Measurements from ENCODE around the gene NLGN1. TPM values are rescaled to one million over a fixed set of nuclear protein-coding genes. Genes with fewer than 3 reads are reported as not detected.
"Not testable (repeated sequence)": the region's sequence is repeated elsewhere in the genome, so short reads cannot be mapped to it uniquely, and the experiment has no call there.

Gene NLGN1
- total and polyA plus RNA-seq, 2 experiments from 2014 or later, result 5.1 to 11.2 TPM

- Histone ChIP-seq H3K4me3 (no peak overlapping the region), H3K4me2 (no peak overlapping the region), H3K9me2 (replicated peaks; ENCODE audit: insufficient read depth) (no peaks in the 10 kb centered on the region), H3K9me3 (ENCODE audit: low read depth) (no peaks in the 10 kb centered on the region), H4K20me1 (ENCODE audit: insufficient read depth, poor library complexity, severe bottlenecking) (no peaks in the 10 kb centered on the region), H3K27me3 (no peaks in the 10 kb centered on the region), H3K4me1 (ENCODE audit: insufficient read depth) (no peaks in the 10 kb centered on the region), H3K36me3 (replicated peaks; ENCODE audit: insufficient read depth, low read depth) (no peaks in the 10 kb centered on the region), H3K79me2 (no peaks in the 10 kb centered on the region), H3K27ac (no peak overlapping the region), H2AFZ (no peak overlapping the region)
- no peak for TF ChIP-seq EZH2 (IDR thresholded peaks at IDR 0.05; ENCODE audit: borderline replicate concordance)
- TF ChIP-seq CTCF (IDR thresholded peaks at IDR 0.05; ENCODE audit: poor library complexity), result no peak
- TF ChIP-seq EZH2phosphoT487 (IDR thresholded peaks at IDR 0.05; ENCODE audit: low read depth, severe bottlenecking, unreplicated experiment), result no peak
- DNase-seq (ENCODE audit: low spot score), result no peak
- 81% methylated on average over 2 of the region's 2 CpGs for WGBS (ENCODE audit: low lambda C conversion rate, missing lambda C conversion rate)
Measured at GRCh38 chr3:174208161-174208560, 810.6 kb downstream of the NLGN1 start.

- not testable (repeated sequence) for H3K36me3 ChIP-seq (replicated peaks; ENCODE audit: insufficient read depth, low read depth); H3K79me2 ChIP-seq; H4K20me1 ChIP-seq (ENCODE audit: insufficient read depth, poor library complexity, severe bottlenecking); H2AFZ ChIP-seq; H3K9me3 ChIP-seq (ENCODE audit: low read depth); H3K4me1 ChIP-seq (ENCODE audit: insufficient read depth); H3K4me3 ChIP-seq; H3K9me2 ChIP-seq (replicated peaks; ENCODE audit: insufficient read depth); H3K27ac ChIP-seq; H3K27me3 ChIP-seq; DNase-seq (ENCODE audit: low spot score); H3K4me2 ChIP-seq
- 99% methylated on average over 15 of the region's 24 CpGs for WGBS (ENCODE audit: low lambda C conversion rate, missing lambda C conversion rate)
Measured at GRCh38 chr3:174211896-174212295, 814.4 kb downstream of the NLGN1 start.

- DNase-seq (ENCODE audit: low spot score), result no peak
- Histone ChIP-seq H3K4me3 (no peak overlapping the region), H3K9me3 (ENCODE audit: low read depth) (no peaks in the 10 kb centered on the region), H3K27ac (no peak overlapping the region), H3K4me2 (no peak overlapping the region), H3K9me2 (replicated peaks; ENCODE audit: insufficient read depth) (no peaks in the 10 kb centered on the region), H3K36me3 (replicated peaks; ENCODE audit: insufficient read depth, low read depth) (no peaks in the 10 kb centered on the region), H3K79me2 (no peaks in the 10 kb centered on the region), H2AFZ (no peak overlapping the region), H4K20me1 (ENCODE audit: insufficient read depth, poor library complexity, severe bottlenecking) (no peaks in the 10 kb centered on the region), H3K4me1 (ENCODE audit: insufficient read depth) (no peaks in the 10 kb centered on the region), H3K27me3 (no peaks in the 10 kb centered on the region)
- TF ChIP-seq EZH2 (IDR thresholded peaks at IDR 0.05; ENCODE audit: borderline replicate concordance) (no peak), EZH2phosphoT487 (IDR thresholded peaks at IDR 0.05; ENCODE audit: low read depth, severe bottlenecking, unreplicated experiment) (no peak), CTCF (IDR thresholded peaks at IDR 0.05; ENCODE audit: poor library complexity) (no peak)
- 84% methylated on average over 5 of the region's 5 CpGs for WGBS (ENCODE audit: low lambda C conversion rate, missing lambda C conversion rate)
Measured at GRCh38 chr3:174215456-174215855, 817.9 kb downstream of the NLGN1 start.

GRCh38 chr3:174216019-174216418 lies 818.5 kb downstream of the NLGN1 start:
- no peaks in the 10 kb centered on the region for H3K9me2 ChIP-seq (replicated peaks; ENCODE audit: insufficient read depth)
- no peak overlapping the region for H2AFZ ChIP-seq
- no peaks in the 10 kb centered on the region for H3K4me1 ChIP-seq (ENCODE audit: insufficient read depth)
- TF ChIP-seq CTCF (IDR thresholded peaks at IDR 0.05; ENCODE audit: poor library complexity) (no peak), EZH2 (IDR thresholded peaks at IDR 0.05; ENCODE audit: borderline replicate concordance) (no peak), EZH2phosphoT487 (IDR thresholded peaks at IDR 0.05; ENCODE audit: low read depth, severe bottlenecking, unreplicated experiment) (no peak)
- no peaks in the 10 kb centered on the region for H4K20me1 ChIP-seq (ENCODE audit: insufficient read depth, poor library complexity, severe bottlenecking)
- H3K27me3 ChIP-seq, result no peaks in the 10 kb centered on the region
- no peak overlapping the region for H3K27ac ChIP-seq
- no peak overlapping the region for H3K4me3 ChIP-seq
- WGBS (ENCODE audit: low lambda C conversion rate, missing lambda C conversion rate), result 92% methylated on average over 2 of the region's 2 CpGs
- no peaks in the 10 kb centered on the region for H3K9me3 ChIP-seq (ENCODE audit: low read depth)
- DNase-seq (ENCODE audit: low spot score), result no peak
- no peaks in the 10 kb centered on the region for H3K79me2 ChIP-seq
- no peak overlapping the region for H3K4me2 ChIP-seq
- H3K36me3 ChIP-seq (replicated peaks; ENCODE audit: insufficient read depth, low read depth), result no peaks in the 10 kb centered on the region

Measured in hepatocyte (in vitro differentiated cells).